NCI-H526 (cell line): ENCODE measurements around the gene CERS3.

Experiments used
- DNase-seq, 2 experiments: peaks; one replicate each; lab custom pipeline; 2025; lab: John Stamatoyannopoulos, UW

The CERS3 gene

DNA sequence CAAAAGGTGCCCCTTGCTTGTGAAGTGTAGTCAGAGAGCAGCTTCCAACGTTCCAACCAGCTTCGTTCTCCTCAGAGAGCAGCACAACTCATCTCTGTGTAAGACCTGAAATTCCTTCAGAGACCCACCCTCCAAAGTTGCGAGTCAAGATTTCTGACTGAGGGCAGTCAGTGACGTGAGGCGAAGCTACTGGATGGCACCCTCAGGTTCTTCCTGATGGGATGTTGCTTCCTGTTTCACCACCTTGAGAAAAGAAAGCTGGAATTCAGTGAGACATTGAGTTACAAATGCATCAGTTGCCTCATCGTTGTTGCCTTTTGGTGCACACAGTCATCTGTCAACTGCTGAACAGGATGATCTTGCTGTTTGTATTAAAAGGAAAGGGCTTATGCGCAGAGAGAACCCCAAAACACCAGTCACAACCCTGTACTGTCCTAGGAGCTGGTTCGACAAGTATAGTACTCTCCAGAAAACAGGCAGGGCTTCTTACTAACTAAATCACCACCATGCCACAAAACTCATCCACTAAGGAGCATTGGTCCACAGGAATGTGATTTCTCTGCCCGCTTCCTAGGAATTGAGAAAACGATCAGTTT lies at the start of gene CERS3:
Gene CERS3 (minus strand): TSS at position 118 of the 596 bp plus-strand sequence. CDS start 27,101 bp downstream, outside the sequence.
- DNase-seq, result no peak

DNA sequence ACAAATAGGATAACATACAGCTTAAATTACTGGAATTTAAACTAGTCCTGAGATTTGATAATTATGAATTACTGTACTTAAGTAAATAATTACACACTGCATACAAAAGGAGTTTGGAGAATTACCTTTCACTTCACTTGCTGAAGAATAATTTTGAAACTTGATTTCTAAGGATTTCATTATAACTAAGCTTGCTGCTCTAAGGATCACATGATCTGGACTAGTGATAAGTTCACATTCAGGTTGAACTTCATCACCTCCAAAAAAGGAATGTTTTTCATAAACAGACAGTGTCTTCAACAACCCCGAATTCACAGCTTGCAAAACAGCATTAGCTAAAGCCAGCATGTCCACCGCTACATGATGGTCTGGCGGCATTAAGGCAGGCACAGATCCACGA lies 44.8 kb upstream of the CERS3 start:
- DNase-seq, result no peak

DNA sequence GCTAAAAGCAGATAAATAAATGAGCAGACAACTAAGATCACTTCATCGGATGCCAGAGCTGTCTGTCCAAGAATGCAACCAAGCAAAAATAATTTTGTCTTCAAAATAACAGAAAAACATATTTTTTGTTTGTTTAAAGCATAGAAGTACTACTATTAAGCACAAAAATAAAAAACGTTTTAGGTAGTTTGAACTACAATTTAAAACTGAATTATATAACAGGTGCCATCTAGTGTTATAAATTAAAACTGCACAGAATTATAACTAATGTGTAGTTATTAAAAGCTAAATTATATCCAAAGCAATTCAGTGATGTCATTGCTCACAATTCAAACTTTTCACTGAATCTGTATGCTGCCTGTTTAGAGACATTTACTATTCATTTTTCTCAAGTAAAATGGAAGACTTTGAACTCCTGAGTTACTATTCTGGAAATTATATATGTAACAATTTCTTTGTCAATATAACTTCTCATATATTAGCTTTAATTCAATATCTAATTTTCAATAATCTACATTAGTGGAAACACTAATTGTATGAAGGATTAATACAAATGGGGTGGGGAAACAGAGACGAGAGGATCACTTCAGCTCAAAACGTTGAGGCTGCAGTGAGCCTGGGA lies 43.7 kb upstream of the CERS3 start:
- DNase-seq, result peak in 1 of 2 experiments; percentile 10

DNA sequence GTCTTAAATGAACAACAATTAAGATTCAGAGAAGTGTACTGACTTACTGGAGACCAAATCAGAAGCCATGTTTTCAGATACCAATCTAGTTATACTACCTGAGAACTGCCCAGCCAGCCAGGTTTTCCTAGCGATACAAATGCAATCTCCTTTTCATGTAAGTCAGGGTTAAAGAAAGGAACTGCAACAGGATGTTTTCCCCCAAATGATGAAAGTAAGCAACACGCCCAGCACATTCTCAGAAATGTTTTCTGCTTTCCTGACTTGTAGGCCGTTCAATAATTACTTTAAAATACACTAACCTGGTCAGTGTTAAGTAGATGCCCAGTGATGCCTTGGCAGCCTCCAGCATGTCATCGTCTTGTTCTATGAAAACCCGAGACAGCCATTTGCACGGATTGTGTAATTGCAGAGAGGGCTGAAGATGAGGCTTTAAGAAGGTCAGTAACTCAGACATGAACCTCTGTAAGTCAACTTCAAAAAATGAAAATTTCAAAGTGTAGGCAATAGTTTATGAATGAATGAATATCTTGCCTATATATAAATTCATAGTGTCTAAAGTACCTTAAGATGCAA lies 42.9 kb upstream of the CERS3 start:
- DNase-seq, result no peak

DNA sequence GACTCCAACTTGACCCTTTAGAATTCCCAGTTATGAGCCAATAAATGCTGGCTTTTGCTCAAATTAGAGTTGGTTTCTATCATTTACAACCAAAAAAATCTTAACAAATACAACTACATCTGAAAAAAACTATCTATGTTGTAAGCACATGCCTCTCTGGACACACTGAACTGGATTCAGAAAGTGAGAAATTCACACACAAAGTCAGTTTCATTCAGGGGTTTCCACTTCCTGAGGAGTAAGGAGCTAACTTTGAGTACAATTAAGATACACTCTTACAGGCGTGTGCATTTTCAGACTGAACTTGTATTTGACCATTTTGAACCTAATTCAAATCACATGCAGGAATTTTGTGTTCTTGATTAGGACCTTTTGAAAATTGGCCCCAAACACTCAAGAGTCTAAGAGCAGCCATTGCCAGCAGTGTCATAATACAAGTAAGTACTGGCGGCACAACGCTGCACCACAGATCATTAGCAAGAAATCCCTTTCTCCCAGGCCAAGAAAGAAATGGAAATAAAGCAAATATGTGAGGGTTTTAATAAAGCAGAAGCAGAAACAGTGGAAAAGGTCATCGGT lies 42.1 kb upstream of the CERS3 start:
- DNase-seq, result no peak

DNA sequence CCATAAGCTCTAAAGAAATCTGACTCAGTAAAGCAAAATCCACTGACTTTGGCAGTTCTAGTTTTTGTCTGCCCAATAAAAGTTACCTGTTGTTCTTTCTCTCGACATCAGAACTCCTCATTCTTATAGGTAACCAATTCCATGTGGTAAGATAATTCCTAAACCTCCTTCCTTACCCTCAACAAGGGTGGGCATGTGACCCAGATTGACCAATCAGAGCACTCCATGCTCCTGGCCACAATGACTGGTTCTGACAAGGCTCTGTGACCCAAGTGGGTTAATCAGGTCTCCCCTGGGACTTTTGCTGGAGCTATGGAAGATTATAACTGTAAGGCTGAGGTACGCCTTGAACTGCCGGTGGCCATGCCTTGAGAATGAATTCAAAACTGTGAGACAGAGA lies 41.5 kb upstream of the CERS3 start:
- DNase-seq, result no peak

DNA sequence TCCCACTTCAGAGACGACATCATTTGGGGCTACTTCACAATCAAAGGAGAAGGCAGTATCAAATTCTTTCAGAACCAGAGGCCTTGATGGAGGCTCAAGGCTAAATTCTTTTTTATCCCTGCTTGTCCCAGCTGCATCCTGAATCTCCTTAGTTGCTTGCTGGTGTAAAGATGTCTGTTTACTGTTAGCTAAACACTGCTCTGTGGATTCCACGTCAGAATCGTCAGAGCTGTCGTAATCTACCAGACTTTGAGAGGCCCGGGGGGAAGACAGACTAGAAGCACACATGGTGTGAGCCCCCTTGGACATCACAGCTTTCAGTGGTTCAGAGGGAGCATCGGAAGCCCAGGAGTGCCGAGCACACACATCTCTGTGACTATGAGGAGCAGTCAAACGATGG lies 40.6 kb upstream of the CERS3 start:
- no peak for DNase-seq

DNA sequence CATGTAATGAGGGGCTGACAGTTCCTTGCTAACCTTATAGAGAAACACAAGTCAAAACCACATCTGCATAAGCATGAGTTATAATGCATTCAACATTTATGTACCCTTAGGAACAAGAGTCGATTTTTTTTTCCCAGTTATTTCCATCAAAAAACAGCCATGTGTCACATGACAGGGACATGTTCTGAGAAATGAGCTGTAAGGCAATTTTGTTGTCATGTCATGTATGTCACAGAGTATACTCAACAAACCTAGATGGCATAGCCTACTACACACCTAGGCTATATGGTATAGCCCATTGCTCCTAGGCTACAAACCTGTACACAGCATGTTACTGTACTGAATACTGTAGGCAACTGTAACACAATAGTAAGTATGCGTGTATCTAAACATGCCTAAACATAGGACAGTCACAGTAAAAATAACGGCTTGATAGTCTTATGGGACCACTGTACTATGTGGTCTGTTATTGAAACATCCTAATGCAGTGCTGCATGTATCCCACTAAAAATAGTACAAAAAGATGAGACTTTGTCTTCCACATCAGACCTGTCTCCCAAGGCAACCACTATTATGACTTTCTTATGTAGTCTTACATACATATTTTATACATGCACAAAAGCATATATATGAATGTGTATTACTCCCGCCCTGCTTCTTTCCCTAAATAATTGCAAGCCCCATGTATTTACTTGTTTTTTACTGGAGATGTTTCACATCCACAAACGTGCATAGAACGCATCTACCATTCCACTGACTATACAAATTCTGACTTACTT lies 38.3 kb upstream of the CERS3 start:
- DNase-seq, result no peak

DNA sequence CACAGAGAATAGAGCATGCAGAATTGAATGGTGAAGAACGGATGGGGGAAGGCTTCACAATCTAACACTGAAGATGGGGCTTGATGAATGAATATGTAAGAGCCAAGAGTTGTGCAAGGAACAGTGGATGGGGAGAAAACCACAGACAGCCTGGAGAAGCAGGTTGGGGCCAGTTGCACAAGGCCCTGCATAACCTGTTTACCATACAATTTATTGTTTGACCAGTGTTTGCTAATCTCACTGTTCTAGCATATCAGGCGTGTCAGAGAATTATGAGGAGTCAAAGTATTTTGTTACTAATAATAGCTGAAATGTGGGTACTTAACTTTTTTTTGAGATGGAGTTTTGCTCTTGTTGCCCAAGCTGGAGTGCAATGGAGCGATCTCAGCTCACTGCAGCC lies 36.8 kb upstream of the CERS3 start:
- DNase-seq, result no peak

DNA sequence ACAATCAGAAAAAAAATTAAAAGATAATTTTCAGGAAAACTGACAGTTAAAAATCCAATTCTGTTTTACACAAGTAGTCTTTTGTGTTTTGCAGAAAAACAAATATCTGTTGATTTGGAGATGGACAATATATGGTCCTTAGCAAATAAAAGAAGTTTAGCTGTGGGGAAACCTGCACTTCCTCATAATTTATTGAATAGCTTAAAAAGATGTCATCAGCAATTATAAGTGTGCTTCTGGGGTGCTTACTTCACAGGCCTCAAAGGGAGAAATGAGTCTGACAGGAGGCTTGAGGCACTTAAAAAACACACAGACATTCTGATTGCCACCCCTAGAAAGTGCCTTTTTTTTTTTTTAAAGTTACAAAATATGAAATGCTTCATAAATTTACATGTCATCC lies 31.6 kb upstream of the CERS3 start:
- no peak for DNase-seq

DNA sequence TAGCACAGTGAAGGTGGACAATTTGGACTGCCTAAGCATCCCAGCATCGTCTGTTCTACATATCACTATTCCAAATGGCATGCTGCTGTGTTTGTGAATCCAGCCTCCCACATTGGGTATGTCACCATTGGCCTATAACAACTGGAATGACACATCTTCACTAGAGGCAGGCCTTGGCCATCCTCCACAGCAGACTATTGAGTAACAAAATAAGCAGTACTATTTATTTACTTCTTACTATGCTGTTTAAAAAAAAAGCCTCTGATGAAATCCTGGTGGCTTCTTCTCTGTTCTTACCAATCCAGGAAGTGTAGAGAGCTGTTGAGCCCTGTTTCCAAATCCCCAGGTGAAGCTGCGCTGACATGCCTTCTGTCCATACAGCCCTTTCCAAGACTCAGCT lies 30.6 kb upstream of the CERS3 start:
- no peak for DNase-seq

DNA sequence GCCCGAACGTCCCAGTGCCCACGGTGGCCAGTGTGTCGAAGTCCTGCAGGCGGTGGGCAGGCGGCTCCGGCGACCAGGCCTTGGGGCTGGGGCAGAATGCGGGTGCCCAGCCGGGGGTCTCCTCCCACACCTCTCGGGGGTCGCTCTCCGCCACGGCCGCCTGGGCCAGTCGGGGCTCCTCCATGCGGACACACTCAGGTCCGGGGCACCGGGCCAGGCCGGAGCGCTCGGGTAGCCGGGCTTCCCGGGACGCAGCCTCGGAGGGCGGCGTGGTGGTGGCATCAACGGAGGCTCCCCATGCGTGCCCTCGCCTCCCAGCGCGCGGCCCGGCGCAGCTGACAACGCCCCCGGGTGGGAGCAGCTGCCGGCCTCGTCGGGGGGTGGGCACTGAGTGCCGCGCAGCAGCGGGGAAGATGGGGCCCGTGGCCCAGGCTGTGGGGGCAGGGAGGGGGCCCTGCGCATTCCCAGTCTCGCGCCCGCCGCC lies 30.1 kb upstream of the CERS3 start:
- no peak for DNase-seq

DNA sequence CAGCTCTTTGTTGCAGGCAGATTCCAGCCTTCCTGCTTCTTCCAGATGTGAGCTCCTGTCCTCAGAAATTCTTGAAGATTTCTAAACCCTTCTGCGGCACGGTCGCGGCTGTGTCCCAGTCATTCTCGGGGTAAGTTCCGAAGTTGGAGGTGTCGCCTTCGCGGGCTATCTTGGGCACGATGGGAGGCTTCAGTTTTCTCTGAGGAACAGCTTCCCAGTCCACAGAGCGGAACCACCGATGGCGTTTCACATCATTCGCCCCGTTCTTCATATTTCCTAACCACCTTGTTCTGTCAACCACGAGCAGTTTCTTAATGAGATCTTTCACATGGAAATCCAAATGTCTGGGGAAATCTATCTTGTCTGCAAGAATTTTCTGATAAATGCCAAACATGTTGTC lies 24.7 kb upstream of the CERS3 start:
- DNase-seq, result no peak

DNA sequence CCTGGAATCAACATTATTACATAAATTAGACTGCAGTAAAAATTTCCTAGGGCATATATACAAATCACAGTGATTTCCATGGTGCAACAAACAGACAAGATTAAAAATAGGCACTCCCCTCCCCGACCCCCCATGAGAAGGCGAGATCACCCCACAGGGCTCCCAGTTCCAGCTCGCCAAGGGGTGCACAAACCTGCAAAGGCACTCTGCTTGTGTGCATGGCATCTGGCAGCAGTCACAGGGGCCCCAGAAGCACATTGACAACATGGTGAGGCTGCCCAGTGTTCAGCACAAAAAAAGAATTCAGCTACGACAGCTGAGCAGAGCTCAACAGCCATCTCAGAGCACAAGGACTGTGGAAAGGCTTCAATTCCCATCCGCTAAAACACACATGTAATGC lies 19.2 kb upstream of the CERS3 start:
- no peak for DNase-seq

DNA sequence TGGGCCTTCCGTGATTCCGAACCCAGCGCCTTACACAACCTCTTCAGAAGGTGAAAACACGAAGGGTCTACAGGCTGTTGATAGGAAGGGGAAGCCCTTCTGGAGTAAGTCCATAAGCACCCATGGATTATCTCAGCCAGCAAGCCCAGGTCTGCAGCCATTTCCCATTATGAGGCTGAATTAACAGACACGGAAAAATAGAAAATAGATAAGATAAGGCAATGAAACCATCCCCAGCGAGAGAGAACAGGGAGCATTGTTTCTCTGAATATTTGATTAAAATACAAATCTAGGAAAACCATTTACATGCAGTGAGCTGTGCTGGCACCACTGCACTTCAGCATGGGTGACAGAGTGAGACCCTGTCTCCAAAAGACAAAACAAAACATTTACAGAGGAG lies 16.2 kb upstream of the CERS3 start:
- no peak for DNase-seq

DNA sequence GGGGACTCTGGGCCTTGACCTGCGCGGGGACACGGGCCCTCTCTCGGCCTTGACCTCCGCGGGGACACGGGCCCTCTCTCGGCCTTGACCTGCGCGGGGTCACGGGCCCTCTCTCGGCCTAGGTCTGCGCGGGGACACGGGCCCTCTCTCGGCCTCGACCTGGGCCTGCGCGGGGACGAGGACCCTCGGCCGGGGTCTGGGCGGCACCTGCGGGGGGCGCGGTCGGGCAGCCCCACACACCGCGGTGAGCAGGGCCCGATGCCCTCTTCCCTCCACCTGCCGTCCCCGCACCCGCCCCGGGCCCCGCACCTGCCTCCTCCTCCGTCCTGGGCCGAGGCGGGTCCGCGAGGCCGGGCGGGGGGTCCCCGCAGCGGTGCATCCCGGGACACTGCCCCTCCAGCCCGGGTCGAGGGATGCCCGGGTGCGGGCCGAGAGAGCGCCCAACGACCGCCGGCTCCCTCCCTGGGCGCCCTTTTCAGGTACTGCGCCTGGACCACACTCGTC lies 15.6 kb upstream of the CERS3 start:
- no peak for DNase-seq

DNA sequence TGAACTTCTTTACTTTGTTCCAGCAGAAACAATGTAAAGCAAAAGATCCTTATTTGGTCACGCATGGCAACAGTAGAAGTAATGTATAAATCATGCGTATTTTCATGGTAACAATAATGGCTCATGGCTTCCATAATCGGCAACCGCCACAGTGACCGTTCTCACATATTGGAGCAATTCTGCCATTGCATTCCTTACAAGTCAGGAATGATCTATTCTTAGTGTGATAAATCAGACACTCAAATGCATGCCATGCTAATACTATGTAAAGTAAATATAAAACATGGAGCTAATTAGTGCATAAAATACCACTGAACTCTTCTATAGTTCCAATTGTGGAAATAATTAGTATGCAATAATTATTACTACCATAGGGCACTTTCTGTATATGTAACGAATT lies 13.5 kb upstream of the CERS3 start:
- DNase-seq, result no peak

DNA sequence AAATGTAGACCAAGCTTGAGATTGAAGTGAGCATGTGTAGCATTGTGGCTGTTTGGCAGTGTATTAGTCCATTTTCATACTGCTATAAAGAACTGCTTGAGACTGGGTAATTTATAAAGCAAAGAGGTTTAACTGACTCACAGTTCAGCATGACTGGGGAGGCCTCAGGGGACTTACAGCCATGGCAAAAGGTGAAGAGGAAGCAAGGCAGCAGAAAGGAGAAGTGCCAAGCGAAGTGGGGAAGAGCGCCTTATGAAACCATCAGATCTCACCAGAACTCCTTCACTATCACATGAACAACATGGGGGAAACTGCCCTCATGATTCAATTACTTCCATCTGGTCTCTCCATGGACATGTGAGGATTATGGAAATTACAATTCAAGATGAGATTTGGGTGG lies 8.6 kb upstream of the CERS3 start:
- no peak for DNase-seq

DNA sequence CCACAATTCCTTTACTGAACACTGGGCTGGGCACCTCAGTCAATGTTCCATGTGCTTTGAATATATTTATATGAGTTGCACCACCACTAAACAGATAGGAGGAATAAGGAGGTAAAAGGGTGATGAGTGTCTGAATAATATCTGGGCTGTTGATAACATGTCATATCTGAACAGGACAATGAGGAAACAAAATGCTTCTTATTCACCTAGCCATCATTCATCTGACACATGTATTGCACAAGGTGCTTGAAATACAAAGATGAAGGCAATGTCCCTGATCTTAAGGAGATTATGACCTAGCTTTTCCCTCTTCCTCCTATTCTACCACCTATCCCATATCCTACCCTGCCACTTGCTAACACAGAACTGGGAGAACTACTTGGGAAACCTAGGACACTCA lies 8.0 kb upstream of the CERS3 start:
- no peak for DNase-seq

DNA sequence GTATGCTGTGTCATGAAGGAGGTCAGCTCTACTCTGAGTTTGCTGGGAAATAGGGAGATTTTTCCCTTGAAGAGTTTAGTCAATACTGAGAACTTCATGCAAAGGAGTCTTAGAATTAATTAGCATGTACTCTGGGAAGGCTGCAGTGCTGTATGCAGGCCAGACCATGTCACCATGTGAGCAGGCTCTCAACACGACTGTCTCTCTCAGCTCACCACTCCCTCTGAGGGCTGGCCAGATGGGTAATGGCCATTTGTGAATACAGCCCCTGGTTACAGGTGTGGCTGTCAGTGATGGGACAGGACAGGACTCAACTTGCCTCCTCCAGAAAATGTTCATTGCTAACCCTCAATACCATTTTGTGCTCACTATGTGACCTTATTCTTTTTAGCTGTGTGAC lies 5.1 kb upstream of the CERS3 start:
- no peak for DNase-seq

DNA sequence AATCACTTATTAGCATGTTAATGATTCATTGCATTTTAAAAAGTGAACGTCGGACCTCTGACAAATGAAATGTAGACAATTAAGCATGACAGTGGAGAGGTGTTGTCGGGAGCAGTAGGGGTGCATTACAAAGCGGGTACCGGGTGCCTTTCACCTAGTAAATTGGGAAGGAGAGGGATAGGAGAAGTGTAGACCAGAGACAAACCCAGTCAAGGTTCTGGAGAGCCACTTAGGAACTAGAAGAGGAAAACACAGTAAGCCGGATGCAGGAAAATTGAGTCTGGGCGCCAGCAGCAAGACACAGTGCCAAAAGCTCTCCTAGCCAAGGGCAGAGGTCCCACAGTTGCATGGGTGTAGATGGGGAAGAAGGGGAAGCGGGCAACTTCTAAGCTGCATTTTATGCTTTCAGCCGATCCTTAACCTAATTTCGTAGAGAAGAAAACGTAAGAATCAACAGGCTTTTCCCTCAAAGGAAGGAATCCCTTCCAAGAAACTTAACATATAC lies 3.1 kb upstream of the CERS3 start:
- no peak for DNase-seq

DNA sequence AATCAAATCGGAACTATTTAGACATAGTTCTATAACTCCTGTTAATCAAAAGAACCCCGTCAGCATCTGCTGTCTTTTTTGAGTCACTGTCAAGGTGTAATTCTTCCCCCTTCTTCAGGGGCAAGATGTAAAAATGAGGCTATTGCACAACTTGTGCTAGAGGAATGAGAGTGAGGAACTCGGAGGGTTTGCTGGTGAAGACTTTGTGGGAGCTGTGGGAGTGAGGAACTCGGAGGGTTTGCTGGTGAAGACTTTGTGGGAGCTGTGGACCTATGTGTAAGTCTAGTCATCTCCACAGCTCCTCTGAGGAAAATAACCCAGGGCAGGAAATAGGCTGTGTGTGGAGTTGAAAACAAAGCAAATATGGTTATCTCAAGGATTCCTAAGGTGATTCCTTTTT lies 2.5 kb upstream of the CERS3 start:
- DNase-seq, result no peak
